Duodenal mucosa (tissue), 2 donors: ENCODE measurements around the gene MAPK1.
"Not testable (repeated sequence)": the region's sequence is repeated elsewhere in the genome, so short reads cannot be mapped to it uniquely, and the experiment has no call there.

Experiments used
- H3K27ac ChIP-seq: one replicate; pipeline ENCODE4 v1.7.0; 2013; ENCODE audit warnings: low read depth, low read length
- H3K27me3 ChIP-seq, 2 donors: one replicate each; pipeline ENCODE4 v1.7.0; 2013; ENCODE audit warnings: low read length in 2 of 2, control low read depth in 1 of 2; ENCODE audit not compliant: insufficient read depth in 2 of 2, control insufficient read depth in 1 of 2
- H3K36me3 ChIP-seq, 2 donors: one replicate each; pipeline ENCODE4 v1.7.0; 2013; ENCODE audit warnings: low read length in 2 of 2, control low read depth in 1 of 2; ENCODE audit not compliant: insufficient read depth in 2 of 2, control insufficient read depth in 1 of 2
- H3K4me1 ChIP-seq, 2 donors: one replicate each; pipeline ENCODE4 v1.7.0; 2013; ENCODE audit warnings: low read length in 2 of 2, control low read depth in 1 of 2; ENCODE audit not compliant: insufficient read depth in 2 of 2, control insufficient read depth in 1 of 2
- H3K4me3 ChIP-seq, 2 donors: one replicate each; pipeline ENCODE4 v1.7.0; 2013; ENCODE audit warnings: low read length in 2 of 2, low read depth in 1 of 2
- H3K9ac ChIP-seq, 2 donors: one replicate each; pipeline ENCODE4 v1.7.0; 2013; ENCODE audit warnings: low read length in 2 of 2, low read depth in 1 of 2
- H3K9me3 ChIP-seq, 2 donors: one replicate each; pipeline ENCODE4 v1.7.0; 2013; ENCODE audit warnings: low read length in 2 of 2, control low read depth in 1 of 2; ENCODE audit not compliant: control insufficient read depth in 1 of 2

MAPK1 gene

GRCh38 chr22:21848057-21848456 lies 19.4 kb downstream of the MAPK1 start:
- H3K4me3 ChIP-seq, H3K27ac ChIP-seq, H3K36me3 ChIP-seq, H3K9ac ChIP-seq, H3K9me3 ChIP-seq, H3K27me3 ChIP-seq, H3K4me1 ChIP-seq: not testable (repeated sequence)

GRCh38 chr22:21845558-21846453 lies 21.6 kb downstream of the MAPK1 start:
- no peak overlapping the region for H3K27ac ChIP-seq
- no peaks in the 10 kb centered on the region for H3K9me3 ChIP-seq
- H3K4me1 ChIP-seq = peaks cover 0 to 5% of the 10 kb centered on the region in 2 donors
- H3K9ac ChIP-seq = no peak overlapping the region
- H3K4me3 ChIP-seq = no peak overlapping the region
- H3K36me3 ChIP-seq = no peaks in the 10 kb centered on the region
- no peaks in the 10 kb centered on the region for H3K27me3 ChIP-seq

- no peaks in the 10 kb centered on the region for H3K36me3 ChIP-seq
- no peak overlapping the region for H3K27ac ChIP-seq
- H3K4me3 ChIP-seq = no peak overlapping the region
- no peak overlapping the region for H3K9ac ChIP-seq
- H3K4me1 ChIP-seq = peaks cover 0 to 5% of the 10 kb centered on the region in 2 donors
- no peaks in the 10 kb centered on the region for H3K27me3 ChIP-seq
- no peaks in the 10 kb centered on the region for H3K9me3 ChIP-seq
These were observed 24.5 kb downstream of the MAPK1 start for GRCh38 chr22:21842946-21843345.

GRCh38 chr22:21841422-21841821 lies 26.0 kb downstream of the MAPK1 start:
- H3K27me3 ChIP-seq = no peaks in the 10 kb centered on the region
- no peak overlapping the region for H3K4me3 ChIP-seq
- H3K27ac ChIP-seq = no peak overlapping the region
- no peaks in the 10 kb centered on the region for H3K36me3 ChIP-seq
- no peaks in the 10 kb centered on the region for H3K9me3 ChIP-seq
- H3K9ac ChIP-seq = no peak overlapping the region
- H3K4me1 ChIP-seq = peaks cover 8 to 9% of the 10 kb centered on the region in 2 donors

GRCh38 chr22:21840236-21840823 lies 27.1 kb downstream of the MAPK1 start:
- H3K4me1 ChIP-seq = peaks cover 4 to 8% of the 10 kb centered on the region in 2 donors
- no peaks in the 10 kb centered on the region for H3K27me3 ChIP-seq
- no peaks in the 10 kb centered on the region for H3K9me3 ChIP-seq
- no peaks in the 10 kb centered on the region for H3K36me3 ChIP-seq
- no peak overlapping the region for H3K9ac ChIP-seq
- H3K27ac ChIP-seq = no peak overlapping the region
- no peak overlapping the region for H3K4me3 ChIP-seq

- no peak overlapping the region for H3K27ac ChIP-seq
- peaks cover 8 to 11% of the 10 kb centered on the region in 2 donors for H3K4me1 ChIP-seq
- H3K9ac ChIP-seq = no peak overlapping the region
- no peak overlapping the region for H3K4me3 ChIP-seq
- H3K36me3 ChIP-seq = no peaks in the 10 kb centered on the region
- H3K27me3 ChIP-seq = no peaks in the 10 kb centered on the region
- no peaks in the 10 kb centered on the region for H3K9me3 ChIP-seq
These were observed 27.7 kb downstream of the MAPK1 start for GRCh38 chr22:21839765-21840140.

GRCh38 chr22:21839104-21839764 lies 28.2 kb downstream of the MAPK1 start:
- peaks cover 10 to 14% of the 10 kb centered on the region in 2 donors for H3K4me1 ChIP-seq

GRCh38 chr22:21837248-21837979 lies 30.0 kb downstream of the MAPK1 start:
- Histone ChIP-seq H3K36me3 (no peaks in the 10 kb centered on the region), H3K4me3 (no peak overlapping the region), H3K9ac (no peak overlapping the region), H3K27me3 (no peaks in the 10 kb centered on the region), H3K27ac (peak overlapping the region; percentile 0), H3K9me3 (no peaks in the 10 kb centered on the region), H3K4me1 (peaks cover 13 to 15% of the 10 kb centered on the region in 2 donors)

More at GRCh38 chr22:21839104-21839764, 28.2 kb downstream of the MAPK1 start:
- H3K9ac ChIP-seq, H3K9me3 ChIP-seq, H3K27me3 ChIP-seq, H3K27ac ChIP-seq, H3K36me3 ChIP-seq, H3K4me3 ChIP-seq: not testable (repeated sequence)

- H3K4me3 ChIP-seq, H3K27ac ChIP-seq, H3K27me3 ChIP-seq, H3K9ac ChIP-seq, H3K9me3 ChIP-seq, H3K36me3 ChIP-seq: not testable (repeated sequence)
- peaks cover 15 to 20% of the 10 kb centered on the region in 2 donors for H3K4me1 ChIP-seq
These were observed 31.0 kb downstream of the MAPK1 start for GRCh38 chr22:21836486-21836885.
